Globus pallidus (tissue), 1 donor: Measurements from ENCODE around the gene SIL1.

Experiments
- DNase-seq: peaks from one replicate; pipeline ENCODE4 v3.0.0-alpha.2; 2015; ENCODE audit warnings: low spot score

The SIL1 gene

GRCh38 chr5:138978581-138978980, 219.6 kb downstream of the SIL1 start:
- no peak for DNase-seq

GRCh38 chr5:138978080-138978479, 220.1 kb downstream of the SIL1 start:
- no peak for DNase-seq

- DNase-seq, result peak; percentile 70
Measured at GRCh38 chr5:138975098-138975847, 222.9 kb downstream of the SIL1 start.

GRCh38 chr5:138974227-138975063, 223.7 kb downstream of the SIL1 start:
- DNase-seq, result peak; percentile 83

GRCh38 chr5:138972836-138973235, 225.3 kb downstream of the SIL1 start:
- no peak for DNase-seq

GRCh38 chr5:138972230-138972629, 225.9 kb downstream of the SIL1 start:
- DNase-seq, result no peak

GRCh38 chr5:138969323-138970002, 228.7 kb downstream of the SIL1 start:
- DNase-seq, result no peak

- DNase-seq, result peak; percentile 52
Measured at GRCh38 chr5:138968601-138969000, 229.6 kb downstream of the SIL1 start.

GRCh38 chr5:138967791-138968448, 230.2 kb downstream of the SIL1 start:
- no peak for DNase-seq

- DNase-seq, result no peak
Measured at GRCh38 chr5:138966236-138966985, 231.8 kb downstream of the SIL1 start.

- no peak for DNase-seq
Measured at GRCh38 chr5:138965626-138966025, 232.5 kb downstream of the SIL1 start.

- no peak for DNase-seq
Measured at GRCh38 chr5:138964647-138965201, 233.4 kb downstream of the SIL1 start.

GRCh38 chr5:138963763-138964371, 234.3 kb downstream of the SIL1 start:
- peak; percentile 40 for DNase-seq

- DNase-seq, result no peak
Measured at GRCh38 chr5:138962614-138963370, 235.4 kb downstream of the SIL1 start.

GRCh38 chr5:138961729-138962128, 236.4 kb downstream of the SIL1 start:
- DNase-seq, result no peak

- no peak for DNase-seq
Measured at GRCh38 chr5:138961221-138961620, 236.9 kb downstream of the SIL1 start.

- DNase-seq, result no peak
Measured at GRCh38 chr5:138960145-138960692, 237.9 kb downstream of the SIL1 start.

GRCh38 chr5:138956801-138957200, 241.4 kb downstream of the SIL1 start:
- DNase-seq, result no peak

- DNase-seq, result peak; percentile 42
Measured at GRCh38 chr5:138955671-138956295, 242.4 kb downstream of the SIL1 start.
